DMS114 treated with DMSO at 0.1 percent for 48 hours (cell line): Measurements from ENCODE around the gene MCOLN1.
"Not testable (repeated sequence)": the region's sequence is repeated elsewhere in the genome, so short reads cannot be mapped to it uniquely, and the experiment has no call there.

Experiments used
- DNase-seq: peaks from one replicate; lab custom pipeline; 2025; ENCODE audit not compliant: unreplicated experiment; lab: John Stamatoyannopoulos, UW

MCOLN1 gene

GRCh38 chr19:7565332-7565731 is 42.9 kb downstream of the MCOLN1 start:
- DNase-seq: no peak

GRCh38 chr19:7570761-7571160 is 48.3 kb downstream of the MCOLN1 start:
- DNase-seq: no peak

GRCh38 chr19:7575434-7576040 is 53.1 kb downstream of the MCOLN1 start:
- no peak for DNase-seq

GRCh38 chr19:7577422-7577821 is 55.0 kb downstream of the MCOLN1 start:
- not testable (repeated sequence) for DNase-seq

- no peak for DNase-seq
Measured at GRCh38 chr19:7578127-7578526, 55.7 kb downstream of the MCOLN1 start.

GRCh38 chr19:7579182-7579581 is 56.8 kb downstream of the MCOLN1 start:
- no peak for DNase-seq

- DNase-seq: no peak
Measured at GRCh38 chr19:7582446-7582845, 60.0 kb downstream of the MCOLN1 start.
